UCSD-AML1 (cell line): ENCODE data around the gene CLP1.
"Not testable (repeated sequence)": the region's sequence is repeated elsewhere in the genome, so short reads cannot be mapped to it uniquely, and the experiment has no call there.

Experiments used
- DNase-seq: peaks from one replicate; lab custom pipeline; 2025; ENCODE audit not compliant: unreplicated experiment; lab: John Stamatoyannopoulos, UW

The CLP1 gene

DNA sequence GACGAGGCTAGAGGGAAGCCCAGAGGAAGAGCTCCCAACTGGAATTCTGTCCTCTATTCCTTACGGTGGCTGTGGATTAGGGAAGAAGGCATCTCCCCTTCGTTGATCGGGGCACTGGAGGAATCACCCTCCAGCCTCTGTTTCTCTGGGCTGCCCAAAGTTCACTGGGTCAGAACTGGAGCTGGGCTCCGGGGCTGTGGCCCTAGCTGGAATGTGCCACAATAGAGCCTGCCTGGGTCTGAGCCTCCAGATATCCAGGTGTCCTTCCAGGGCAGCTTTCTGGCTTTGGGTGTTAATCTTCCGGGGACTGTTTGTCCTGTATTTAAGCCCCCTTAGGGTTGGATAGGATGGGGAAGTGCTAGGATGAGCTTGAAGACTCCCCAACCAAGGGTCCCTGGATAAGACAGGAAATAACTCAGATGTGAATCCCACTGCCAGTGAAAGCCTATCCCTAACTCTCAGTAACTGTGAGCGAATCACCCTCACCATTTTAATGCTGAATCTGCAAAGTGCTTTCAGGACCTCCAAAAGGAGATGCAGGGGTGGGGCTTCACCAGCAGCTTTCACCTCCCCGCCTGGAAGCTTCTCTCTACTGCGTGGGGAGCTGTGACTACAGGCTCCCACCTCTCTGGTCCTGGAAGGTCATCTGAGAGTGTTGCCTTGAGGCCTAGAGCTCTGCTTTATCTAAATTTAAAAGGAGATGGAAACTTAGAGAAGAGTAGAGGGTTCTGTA lies 17.3 kb upstream of the CLP1 start:
- no peak for DNase-seq

DNA sequence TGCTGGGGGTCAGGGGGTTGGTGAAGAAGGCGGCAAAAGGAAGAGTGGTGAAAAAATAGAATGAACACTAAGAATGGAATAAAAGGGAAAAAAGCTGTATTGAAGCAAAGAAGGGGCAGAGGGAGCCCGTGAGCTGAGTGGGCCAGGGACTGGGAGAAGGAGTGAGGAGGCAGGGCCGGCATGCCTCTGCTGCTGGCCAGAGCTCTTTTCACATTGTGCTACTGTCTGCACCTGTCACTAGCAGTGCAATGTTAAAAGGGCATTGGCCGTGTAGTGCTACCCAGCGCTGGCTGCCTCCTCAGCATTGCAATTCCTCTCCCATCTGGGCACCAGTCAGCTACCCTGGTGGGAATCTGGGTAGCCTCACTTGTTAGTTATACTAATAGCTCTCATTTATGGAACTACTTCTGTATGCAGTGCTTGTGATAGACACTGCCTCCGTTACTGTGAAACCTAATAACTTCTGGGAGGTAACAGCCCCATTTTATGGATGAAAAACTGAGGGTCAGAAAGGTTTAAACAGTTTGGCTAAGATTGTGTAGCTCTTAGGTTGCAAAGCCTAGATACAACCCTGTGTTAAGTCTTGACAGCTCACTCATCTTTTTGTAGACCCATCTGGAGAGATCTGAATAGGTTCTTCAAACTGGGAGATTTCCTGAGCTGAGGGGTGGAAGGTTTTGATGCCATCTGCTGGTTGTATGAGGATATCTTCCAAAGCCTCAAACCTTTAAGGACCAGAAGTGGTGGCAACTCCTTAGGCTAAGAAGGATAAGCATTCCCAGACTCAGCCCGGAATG lies 16.4 kb upstream of the CLP1 start:
- DNase-seq = peak; percentile 18

DNA sequence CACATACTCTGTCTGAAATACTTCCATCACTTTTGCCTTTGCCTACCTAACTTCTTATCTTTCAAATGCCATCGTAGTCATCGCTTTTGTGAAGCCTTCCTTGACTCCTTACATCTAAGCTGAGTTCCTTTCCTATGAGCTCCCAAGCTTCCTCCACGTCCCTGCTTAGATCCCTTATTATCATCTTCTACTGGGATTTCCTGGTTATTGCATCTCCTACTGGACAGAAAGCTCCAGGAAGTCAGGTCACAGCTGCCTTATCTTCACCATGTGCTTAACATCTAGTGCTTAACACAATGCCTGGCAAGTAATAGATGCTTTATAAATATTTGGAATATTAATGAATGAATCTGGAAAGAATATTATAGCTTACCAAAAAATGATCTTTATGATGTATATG lies 13.8 kb upstream of the CLP1 start:
- no peak for DNase-seq

DNA sequence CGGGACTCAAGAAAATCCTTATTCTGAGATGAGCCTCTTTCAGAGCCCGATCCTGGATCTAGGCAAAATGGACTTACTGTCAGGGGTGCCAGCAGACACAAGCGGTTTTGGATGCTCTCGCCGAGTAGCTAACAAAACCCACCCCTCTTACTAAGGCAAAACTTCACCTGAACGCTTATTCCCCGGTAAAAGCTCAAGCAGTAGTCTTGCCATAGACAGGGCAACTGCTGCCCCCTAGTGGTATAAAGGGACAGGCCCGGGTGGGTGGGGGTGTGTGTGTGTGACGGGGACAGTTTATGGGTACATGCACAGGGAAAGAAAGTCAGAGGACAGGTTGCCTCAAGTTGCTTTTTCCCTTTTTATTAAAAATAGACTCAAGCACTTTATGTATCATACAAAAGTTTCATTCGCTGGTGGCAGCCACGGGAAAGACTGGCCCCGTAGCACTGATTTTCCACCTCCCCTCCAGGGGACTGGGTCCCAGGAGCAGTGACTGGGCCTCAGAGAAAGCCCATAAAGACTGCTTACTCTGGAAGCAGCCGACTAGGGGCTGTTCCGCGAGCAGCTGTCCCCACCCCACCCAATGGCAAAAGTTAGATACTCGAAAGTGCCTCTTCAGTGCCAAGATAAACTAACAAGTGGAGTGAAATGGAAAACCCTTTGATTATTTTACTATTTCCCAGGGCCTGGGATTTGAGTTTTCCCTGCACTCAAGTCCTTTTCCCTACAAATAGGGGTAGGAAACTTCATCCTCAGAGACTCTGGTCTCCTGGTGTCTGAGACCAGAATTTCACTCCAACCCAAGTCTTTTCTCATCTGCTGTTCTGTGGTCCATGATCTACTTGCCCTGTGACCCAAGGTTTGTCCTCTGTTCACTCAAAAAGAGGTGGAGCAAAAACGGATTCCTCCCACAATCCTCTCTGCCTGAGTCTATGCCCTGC lies 12.5 kb upstream of the CLP1 start:
- DNase-seq = peak; percentile 71

DNA sequence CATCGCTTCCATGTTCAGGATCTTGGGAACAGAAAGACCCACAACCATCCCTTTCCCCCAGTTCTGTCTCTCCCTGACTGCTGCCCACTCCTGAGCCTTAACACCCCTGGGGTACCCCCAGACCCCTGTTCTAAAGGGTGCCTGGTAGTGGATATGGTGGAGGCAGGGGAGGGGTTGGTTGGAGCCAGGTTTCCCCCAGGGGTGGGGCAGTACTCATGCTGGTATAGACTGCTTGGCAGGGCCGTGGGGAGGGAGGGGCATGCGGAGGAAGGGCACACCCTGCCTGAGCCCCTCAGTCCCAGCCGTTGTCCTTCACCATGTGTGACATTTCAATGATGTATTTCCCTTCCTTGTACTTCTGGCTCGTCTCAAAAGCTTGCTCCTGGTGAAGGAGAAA lies 11.9 kb upstream of the CLP1 start:
- peak; percentile 34 for DNase-seq

DNA sequence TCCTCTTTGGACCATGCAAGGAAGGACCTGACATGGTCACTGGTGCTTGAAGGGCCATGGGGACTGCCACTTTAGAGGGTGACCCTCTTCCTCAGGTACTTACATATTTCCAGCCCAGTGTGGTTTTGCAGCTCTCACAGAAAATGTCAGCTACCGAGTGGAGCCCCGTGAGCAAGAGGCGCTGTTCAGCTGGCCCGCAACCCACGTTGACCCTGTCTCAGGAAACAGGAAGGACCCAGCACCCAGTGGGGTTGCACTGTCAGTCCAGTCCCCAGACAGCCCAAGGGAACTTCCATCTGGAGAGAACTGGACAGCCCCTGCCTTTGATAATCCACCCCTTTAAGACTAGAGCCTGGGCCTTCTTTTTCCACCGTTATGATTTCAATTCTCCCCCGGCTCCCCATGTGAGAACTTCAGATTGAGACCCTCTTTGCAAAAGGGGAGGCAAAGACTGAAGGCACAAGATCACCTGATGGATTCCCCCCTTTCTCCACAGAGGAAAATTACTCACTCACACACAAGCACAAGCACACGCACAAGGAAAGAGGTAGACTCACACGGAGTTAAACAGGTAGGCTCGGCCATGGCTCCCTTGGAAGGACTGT lies 11.3 kb upstream of the CLP1 start:
- DNase-seq = peak; percentile 44

DNA sequence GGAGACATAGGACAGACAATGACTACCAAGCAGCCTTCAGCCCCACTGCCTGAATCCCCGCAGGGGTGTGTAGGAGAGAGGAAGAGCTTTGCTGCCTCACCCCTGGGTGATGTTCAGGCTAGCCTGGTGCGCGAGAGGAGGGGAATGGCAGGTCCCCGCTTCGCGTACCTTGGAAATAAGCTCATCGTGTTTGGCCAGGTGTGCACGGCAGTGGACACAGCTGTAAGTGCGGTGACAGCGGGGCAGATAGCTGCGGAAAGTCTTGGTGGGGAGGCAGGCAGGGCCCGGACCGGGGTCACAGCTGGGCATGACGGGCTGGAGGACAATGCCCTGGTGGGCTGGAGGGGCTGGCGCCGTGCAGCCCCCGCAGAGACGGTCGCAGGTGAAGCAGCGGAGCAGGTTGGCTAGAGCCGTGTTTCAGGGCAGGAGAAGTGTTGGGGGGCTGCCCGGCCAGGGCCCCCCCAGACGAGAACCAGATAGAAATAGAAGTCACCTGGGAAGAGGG lies 10.7 kb upstream of the CLP1 start:
- DNase-seq = peak; percentile 29

DNA sequence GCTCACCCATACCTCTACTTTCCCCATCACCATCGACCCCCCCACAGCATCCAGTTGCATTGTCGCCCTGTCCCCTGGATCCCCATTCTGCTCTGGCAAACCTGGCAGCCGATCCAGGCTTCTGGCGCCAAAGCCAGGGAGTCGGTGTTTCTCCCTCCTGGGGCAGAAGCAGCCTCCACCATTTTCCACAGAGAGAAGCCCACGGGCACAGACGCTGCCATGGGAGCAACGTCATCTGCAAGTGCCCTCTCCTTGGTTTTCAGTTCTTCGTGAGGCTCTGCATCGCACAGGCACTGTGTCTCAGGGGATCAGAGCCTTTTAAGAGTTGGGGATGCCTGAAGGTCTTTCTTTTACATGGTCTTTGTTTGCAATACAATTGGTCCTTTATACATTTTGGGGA lies 10.2 kb upstream of the CLP1 start:
- DNase-seq = peak; percentile 35

DNA sequence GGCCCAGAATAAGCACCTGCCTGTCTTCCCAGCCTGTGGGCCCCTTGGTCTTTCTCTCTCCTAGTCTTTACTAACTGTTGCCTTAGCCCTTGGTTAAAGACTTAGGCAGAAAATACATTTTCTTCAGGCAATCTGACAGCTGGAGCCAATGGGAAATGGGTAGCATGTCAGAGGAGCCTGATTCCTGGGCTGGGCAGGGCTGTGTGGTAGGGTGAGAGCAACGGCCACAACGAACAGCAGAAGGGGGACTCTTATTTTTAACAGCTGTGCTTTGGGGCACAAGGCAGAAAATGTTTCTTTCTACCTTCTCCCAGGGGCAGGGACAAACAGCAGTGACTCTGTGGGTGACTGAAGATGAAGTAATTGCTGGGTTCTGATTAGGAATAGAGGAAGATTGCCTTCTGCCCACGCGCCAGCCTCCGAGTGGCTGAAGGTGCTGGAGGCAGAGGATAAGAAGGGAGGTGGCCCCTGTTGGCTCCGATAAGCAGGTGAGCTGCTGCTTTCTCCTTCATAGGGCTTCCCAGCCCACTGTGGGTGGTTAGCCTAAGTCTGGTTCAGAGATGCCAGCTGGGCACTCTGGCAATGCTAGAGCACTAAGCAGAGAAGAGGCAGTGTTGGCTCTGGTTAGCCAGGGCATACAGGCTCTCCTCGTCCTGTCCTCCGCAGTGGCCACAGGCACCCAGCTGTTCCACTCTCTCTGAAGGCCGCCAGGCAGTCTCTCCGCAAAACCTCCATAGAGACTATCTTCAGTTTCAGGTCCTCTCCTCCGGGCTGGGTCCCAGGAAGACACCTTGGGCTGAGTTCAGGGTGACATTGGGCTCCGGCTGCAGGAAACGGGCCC lies 9.4 kb upstream of the CLP1 start:
- DNase-seq = peak; percentile 40

DNA sequence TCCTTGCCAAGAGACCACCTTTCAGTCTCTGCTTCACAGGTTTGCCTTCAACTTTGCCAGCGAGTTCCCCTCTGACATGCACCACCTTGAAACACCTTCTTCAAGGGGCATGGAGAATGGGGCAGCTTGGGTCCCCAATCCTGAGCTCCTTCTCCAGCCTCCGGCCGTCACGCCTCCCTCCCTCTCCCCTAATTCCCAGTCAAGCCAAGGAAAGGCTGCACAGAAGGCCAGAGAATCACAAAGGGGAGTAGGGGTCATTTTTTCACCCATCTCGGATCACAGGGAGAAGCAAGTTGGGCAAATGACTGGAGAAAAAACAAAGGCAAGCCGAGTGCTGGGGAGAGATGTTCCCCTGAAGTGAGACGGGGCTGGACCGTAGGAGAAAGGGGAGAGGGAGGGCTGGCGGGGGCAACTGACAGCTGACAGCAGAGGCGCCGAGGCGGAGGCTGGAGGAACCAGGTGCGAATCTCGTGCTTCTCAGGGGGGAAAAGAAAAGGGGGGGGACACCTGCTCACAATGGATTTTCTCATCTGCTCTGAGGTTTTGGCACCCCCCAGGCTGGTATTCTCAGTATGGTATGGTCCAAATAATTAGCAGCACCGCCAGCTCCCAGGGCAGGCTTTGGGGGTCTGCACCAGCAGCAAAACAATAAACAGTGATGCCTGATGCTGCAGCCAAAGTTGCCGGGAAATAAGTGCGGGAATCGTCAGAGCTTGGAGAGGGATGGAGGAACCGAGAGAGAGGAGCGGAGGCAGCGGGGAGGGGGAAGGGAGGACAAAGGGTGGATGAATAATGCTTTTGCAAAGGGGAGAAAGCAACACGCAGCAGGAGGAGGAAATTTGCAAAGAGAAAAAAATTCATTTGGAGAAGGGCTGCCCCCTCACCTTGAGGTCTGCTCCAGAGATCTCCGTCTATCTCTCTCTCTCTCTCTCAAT lies 8.5 kb upstream of the CLP1 start:
- DNase-seq = peak; percentile 28

DNA sequence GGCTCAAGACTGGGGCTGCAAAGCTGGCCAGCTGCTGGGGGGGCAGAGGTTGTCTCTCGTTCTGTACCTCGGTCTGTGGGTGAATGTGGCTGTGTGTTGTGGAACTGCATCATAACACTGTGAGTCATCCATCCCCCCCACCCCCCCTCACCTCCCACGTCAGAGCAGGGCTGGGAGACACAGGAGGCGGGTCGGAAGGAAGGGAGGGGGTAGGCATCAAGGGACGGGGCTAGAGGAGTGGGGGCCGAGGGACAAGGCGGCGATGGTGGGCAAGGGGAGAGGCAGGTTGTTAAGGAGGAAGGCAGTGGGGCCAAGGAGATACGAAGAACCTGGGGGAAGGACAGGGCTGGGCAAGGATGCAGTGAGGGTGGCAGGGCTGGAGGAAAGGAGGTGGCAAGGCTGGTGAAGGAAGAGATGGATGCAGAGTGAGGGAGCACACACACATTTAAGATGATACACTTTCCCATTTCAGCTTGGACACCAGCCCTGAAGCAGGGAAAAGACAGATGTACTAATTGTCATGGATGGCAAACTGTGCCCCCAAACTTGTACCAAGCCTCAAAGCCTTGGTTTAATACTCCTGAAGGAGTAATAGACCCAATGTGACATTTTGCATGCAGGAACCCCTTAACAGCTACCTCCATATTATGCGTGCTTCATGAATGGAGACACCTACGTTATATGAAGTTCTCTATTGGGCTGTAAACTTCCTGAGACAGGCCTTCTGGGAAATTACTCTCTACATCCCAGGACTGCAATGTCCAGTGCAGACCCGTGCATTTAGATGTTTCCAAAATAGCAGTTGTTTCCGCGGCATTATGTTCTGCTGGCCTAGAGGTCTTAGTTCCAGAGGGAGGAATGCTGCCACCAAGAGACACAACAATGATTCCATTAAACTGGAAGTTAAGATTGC lies 7.5 kb upstream of the CLP1 start, which contains the start of gene YPEL4:
TSS of gene YPEL4 (minus strand) at position 87 of the 913 bp plus-strand sequence. CDS start 2,805 bp downstream, outside the sequence.
- peak; percentile 62 for DNase-seq

DNA sequence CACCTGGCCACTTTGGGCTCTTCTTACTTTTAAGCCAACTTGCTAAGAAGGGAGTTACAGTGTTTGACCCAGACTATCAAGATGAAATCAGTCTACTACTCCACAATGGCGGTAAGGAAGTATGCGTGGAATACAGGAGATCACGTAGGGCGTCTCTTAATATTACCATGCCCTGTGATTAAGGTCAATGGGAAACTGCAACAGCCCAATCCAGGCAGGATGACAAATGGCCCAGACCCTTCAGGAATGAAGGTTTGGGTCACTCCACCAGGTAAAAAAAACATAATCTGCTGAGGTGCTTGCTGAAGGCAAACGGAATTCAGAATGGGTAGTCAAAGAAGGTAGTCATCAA lies 6.8 kb upstream of the CLP1 start:
- DNase-seq = no peak

DNA sequence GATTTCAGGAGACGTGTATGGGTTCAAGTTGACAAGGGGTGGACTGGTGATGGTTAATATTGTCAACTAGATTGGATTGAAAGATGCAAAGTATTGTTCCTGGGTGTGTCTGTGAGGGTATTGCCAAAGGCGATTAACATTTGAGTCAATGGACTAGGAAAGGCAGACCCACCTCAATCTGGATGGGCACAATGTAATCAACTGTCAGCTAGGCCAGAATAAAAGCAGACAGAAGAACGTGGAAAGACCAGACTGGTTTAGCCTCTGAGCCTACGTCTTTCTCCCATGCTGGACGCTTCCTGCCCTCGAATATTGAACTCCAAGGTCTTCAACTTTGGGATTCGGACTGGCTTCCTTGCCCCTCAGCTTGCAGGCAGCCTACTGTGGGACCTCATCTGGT lies 6.2 kb upstream of the CLP1 start:
- no peak for DNase-seq

DNA sequence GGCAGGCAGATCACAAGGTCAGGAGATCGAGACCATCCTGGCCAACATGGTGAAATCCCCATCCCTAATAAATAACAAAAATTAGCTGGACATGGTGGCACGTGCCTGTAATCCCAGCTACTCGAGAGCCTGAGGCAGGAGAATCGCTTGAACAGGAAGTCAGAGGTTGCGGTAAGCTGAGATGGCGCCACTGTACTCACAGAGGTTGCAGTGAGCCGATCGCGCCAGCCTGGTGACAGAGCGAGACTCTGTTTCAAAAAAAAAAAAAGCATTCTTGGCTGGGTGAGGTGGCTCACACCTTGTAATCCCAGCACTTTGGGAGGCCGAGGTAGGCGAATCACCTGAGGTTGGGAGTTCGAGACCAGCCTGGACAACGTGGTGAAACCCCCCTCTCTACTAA lies 5.3 kb upstream of the CLP1 start:
- not testable (repeated sequence) for DNase-seq

DNA sequence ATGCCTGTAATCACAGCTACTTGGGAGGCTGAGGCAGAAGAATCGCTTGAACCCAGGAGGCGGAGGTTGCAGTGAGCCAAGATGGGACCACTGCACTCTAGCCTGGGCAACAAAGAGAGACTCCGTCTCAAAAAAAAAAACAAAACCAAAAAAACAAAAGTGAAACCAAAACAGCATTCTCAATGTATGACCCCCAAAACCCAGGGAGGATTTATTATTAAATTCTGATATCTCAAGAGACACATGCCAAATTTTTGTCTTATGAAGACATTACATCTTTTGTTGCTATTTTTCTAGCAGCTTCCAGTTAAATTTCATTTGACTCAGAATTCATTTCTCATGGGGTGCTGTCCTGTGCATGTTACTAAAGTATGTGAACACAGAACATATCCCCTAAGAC lies 4.9 kb upstream of the CLP1 start:
- no peak for DNase-seq

DNA sequence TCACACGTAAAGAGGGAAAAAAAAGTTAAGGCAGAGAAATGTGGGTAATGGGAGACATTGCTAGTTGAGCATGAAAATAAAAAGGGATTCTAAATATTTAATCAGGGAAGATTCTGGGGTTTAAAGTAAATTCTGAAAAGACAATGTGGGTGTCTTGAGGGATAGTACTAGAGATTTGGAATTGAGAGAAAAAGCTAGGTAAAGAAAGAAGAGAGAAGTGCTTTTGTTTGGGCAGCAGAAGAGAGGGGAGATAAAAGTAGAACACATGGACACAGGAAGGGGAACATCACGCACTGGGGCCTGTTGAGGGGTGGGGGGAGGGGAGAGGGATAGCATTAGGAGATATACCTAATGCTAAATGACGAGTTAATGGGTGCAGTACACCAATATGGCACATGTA lies 4.4 kb upstream of the CLP1 start:
- DNase-seq = no peak

DNA sequence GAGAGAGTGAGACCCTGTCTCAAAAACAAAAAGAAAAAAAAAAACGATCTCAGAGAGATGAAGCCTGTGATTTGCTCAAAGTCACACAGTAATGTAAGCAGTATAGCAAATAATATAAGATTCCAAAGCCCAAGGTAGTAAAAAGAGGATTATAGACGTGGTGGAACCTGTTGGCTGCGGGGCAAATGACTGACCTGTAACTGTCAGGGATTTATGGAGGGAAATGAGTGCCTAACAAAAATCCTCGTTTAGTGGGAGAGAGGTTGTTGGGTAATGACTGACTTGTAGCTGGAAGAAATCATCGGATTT lies 723 bp upstream of the CLP1 start:
- no peak for DNase-seq

DNA sequence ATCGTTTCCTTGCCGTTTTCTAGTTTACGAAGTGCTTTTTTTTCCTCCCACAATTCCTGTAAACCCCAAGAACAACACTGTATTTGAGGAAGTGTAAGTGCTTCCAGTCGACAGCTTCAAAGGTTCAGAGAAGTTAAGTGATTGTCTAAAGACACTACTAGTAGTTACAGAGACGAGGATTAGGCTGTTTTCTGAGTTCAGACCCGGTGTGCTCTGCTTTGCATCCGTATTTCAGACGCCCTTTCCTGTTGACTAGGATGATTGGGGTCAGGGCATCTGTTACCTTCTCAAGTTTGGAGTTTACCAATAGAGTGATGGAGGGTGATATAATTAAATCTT lies 430 bp downstream of the CLP1 start:
- DNase-seq = no peak
